CD1c-positive myeloid dendritic cell (primary cell): ENCODE data around the gene RAD51AP1.

Source experiments
- DNase-seq: peaks from one replicate; pipeline ENCODE4 v3.0.0-alpha.2; 2016; ENCODE audit errors: extremely low spot score

Gene RAD51AP1

GRCh38 chr12:4545195-4545594 lies 6.5 kb downstream of the RAD51AP1 start:
- no peak for DNase-seq

GRCh38 chr12:4552191-4552590 lies 13.5 kb downstream of the RAD51AP1 start:
- no peak for DNase-seq

- DNase-seq, result no peak
Observed at GRCh38 chr12:4553943-4554342, 15.3 kb downstream of the RAD51AP1 start.

- peak; percentile 65 for DNase-seq
Observed at GRCh38 chr12:4555804-4556203, 17.1 kb downstream of the RAD51AP1 start.

- DNase-seq, result peak; percentile 55
Observed at GRCh38 chr12:4556735-4557530, 18.2 kb downstream of the RAD51AP1 start.

GRCh38 chr12:4557586-4557985 lies 18.9 kb downstream of the RAD51AP1 start:
- no peak for DNase-seq

GRCh38 chr12:4558171-4558570 lies 19.5 kb downstream of the RAD51AP1 start:
- no peak for DNase-seq

- DNase-seq, result peak; percentile 75
Observed at GRCh38 chr12:4562034-4562657, 23.5 kb downstream of the RAD51AP1 start, which contains the start of gene DYRK4. Gene DYRK4, plus strand, starts transcription at chr12:4562208. Its CDS starts 38 bp downstream, at chr12:4562246.

- no peak for DNase-seq
Observed at GRCh38 chr12:4563336-4563735, 24.6 kb downstream of the RAD51AP1 start.

- peak; percentile 64 for DNase-seq
Observed at GRCh38 chr12:4564818-4565217, 26.1 kb downstream of the RAD51AP1 start.

GRCh38 chr12:4566474-4566873 lies 27.8 kb downstream of the RAD51AP1 start:
- DNase-seq, result no peak

GRCh38 chr12:4567073-4567881 lies 28.6 kb downstream of the RAD51AP1 start:
- DNase-seq, result peak; percentile 83

GRCh38 chr12:4569261-4569660 lies 30.6 kb downstream of the RAD51AP1 start:
- no peak for DNase-seq

- DNase-seq, result no peak
Observed at GRCh38 chr12:4572680-4573079, 34.0 kb downstream of the RAD51AP1 start.

- DNase-seq, result peak; percentile 36
Observed at GRCh38 chr12:4579305-4580102, 40.8 kb downstream of the RAD51AP1 start.

- DNase-seq, result no peak
Observed at GRCh38 chr12:4580281-4580688, 41.6 kb downstream of the RAD51AP1 start.

GRCh38 chr12:4584281-4584680 lies 45.6 kb downstream of the RAD51AP1 start:
- DNase-seq, result no peak

- DNase-seq, result no peak
Observed at GRCh38 chr12:4584896-4585295, 46.2 kb downstream of the RAD51AP1 start.

- DNase-seq, result no peak
Observed at GRCh38 chr12:4586500-4586899, 47.8 kb downstream of the RAD51AP1 start.

GRCh38 chr12:4587108-4587507 lies 48.4 kb downstream of the RAD51AP1 start:
- DNase-seq, result no peak

GRCh38 chr12:4588916-4589315 lies 50.2 kb downstream of the RAD51AP1 start:
- no peak for DNase-seq

- DNase-seq, result no peak
Observed at GRCh38 chr12:4589941-4590340, 51.3 kb downstream of the RAD51AP1 start.
